HepG2 (cell line): ENCODE results near the gene PRPF38A. TPM values are rescaled to one million over a fixed set of nuclear protein-coding genes. Genes with fewer than 3 reads are reported as not detected.

Source experiments
- FOXJ3 ChIP-seq: sonication (generic); formaldehyde crosslinking; IDR thresholded peaks from 2 replicates; pipeline ENCODE4 v1.4.0; 2020; ENCODE audit warnings: missing genetic modification reagents, mild to moderate bottlenecking, borderline replicate concordance
- GATA4 ChIP-seq: sonication (generic); IDR thresholded peaks from 2 replicates; pipeline ENCODE4 v1.6.1; 2016; ENCODE audit warnings: antibody characterized with exemption, low read depth, borderline replicate concordance
- GMEB1 ChIP-seq: sonication (generic); formaldehyde crosslinking; IDR thresholded peaks from 2 replicates; pipeline ENCODE4 v1.5.1; 2020; ENCODE audit warnings: missing genetic modification reagents, mild to moderate bottlenecking, borderline replicate concordance
- HIVEP1 ChIP-seq: sonication (generic); formaldehyde crosslinking; IDR thresholded peaks from 2 replicates; pipeline ENCODE4 v1.4.0; 2020; ENCODE audit warnings: mild to moderate bottlenecking, missing genetic modification reagents
- KLF12 ChIP-seq: sonication (generic); formaldehyde crosslinking; IDR thresholded peaks from 2 replicates; pipeline ENCODE4 v1.4.0; 2020; ENCODE audit warnings: missing genetic modification reagents, borderline replicate concordance
- MBD4 ChIP-seq: IDR thresholded peaks from 2 replicates; pipeline ENCODE4 v1.6.1; 2012; ENCODE audit warnings: low read length, inconsistent platforms, borderline replicate concordance
- SAFB2 ChIP-seq: sonication (generic); formaldehyde crosslinking; IDR thresholded peaks from 2 replicates; pipeline ENCODE4 v1.5.1; 2020; ENCODE audit warnings: missing genetic modification reagents, low read depth, mild to moderate bottlenecking, borderline replicate concordance
- SIN3B ChIP-seq: fragments of 150-350 bp; IDR thresholded peaks from 2 replicates; pipeline ENCODE4 v1.6.1; 2014; ENCODE audit warnings: low read length
- SRSF1 ChIP-seq: fragments of 200-400 bp; formaldehyde crosslinking; optimal IDR thresholded peaks from 2 replicates; pipeline ENCODE3; 2017; ENCODE audit warnings: mild to moderate bottlenecking, low read depth, low read length, moderate library complexity
- SRY ChIP-seq: sonication (generic); formaldehyde crosslinking; IDR thresholded peaks from 2 replicates; pipeline ENCODE4 v1.8.0; 2022; ENCODE audit warnings: mild to moderate bottlenecking, missing genetic modification reagents
- TFAP4 ChIP-seq: sonication (generic); IDR thresholded peaks from 2 replicates; pipeline ENCODE4 v1.6.1; 2016; ENCODE audit warnings: low read depth, borderline replicate concordance
- U2AF2 ChIP-seq: fragments of 200-400 bp; formaldehyde crosslinking; IDR thresholded peaks from 2 replicates; pipeline ENCODE4 v1.6.1; 2017; ENCODE audit warnings: low read depth, mild to moderate bottlenecking, low read length
- WIZ ChIP-seq: sonication (generic); formaldehyde crosslinking; IDR thresholded peaks from 2 replicates; pipeline ENCODE4 v1.5.1; 2020; ENCODE audit warnings: mild to moderate bottlenecking, missing genetic modification reagents
- XBP1 ChIP-seq: sonication (generic); formaldehyde crosslinking; IDR thresholded peaks from 2 replicates; pipeline ENCODE4 v1.5.0; 2020; ENCODE audit warnings: missing genetic modification reagents
- ZBTB25 ChIP-seq: IDR thresholded peaks from 2 replicates; pipeline ENCODE4 v1.6.1; 2018; ENCODE audit warnings: missing genetic modification reagents
- ZFY ChIP-seq: sonication (generic); formaldehyde crosslinking; IDR thresholded peaks from 2 replicates; pipeline ENCODE4 v1.4.0; 2020; ENCODE audit warnings: missing genetic modification reagents
- ZGPAT ChIP-seq: IDR thresholded peaks from 2 replicates; pipeline ENCODE4 v1.6.1; 2016; ENCODE audit warnings: mild to moderate bottlenecking
- ZIK1 ChIP-seq: sonication (generic); formaldehyde crosslinking; IDR thresholded peaks from 2 replicates; pipeline ENCODE4 v1.5.0; 2020; ENCODE audit warnings: mild to moderate bottlenecking, low read depth, missing genetic modification reagents, borderline replicate concordance
- ZNF562 ChIP-seq: sonication (generic); formaldehyde crosslinking; IDR thresholded peaks from 2 replicates; pipeline ENCODE4 v1.8.0; 2022; ENCODE audit warnings: missing genetic modification reagents, borderline replicate concordance
- ZNF687 ChIP-seq: sonication (generic); formaldehyde crosslinking; IDR thresholded peaks from 2 replicates; pipeline ENCODE4 v1.5.1; 2020; ENCODE audit warnings: mild to moderate bottlenecking, missing genetic modification reagents, moderate library complexity
- polyA plus RNA-seq, 8 experiments: library from polyadenylated mRNA; depleted of rRNA in 3 of 8; stranded (reverse) in 7 of 8; unstranded in 1 of 8; fragments of >200 nt; fragmentation: Illumina TruSeq in 4 of 8; extraction: Trizol in 4 of 8; gene quantifications; 2 replicates each; pipeline versions ENCODE4 v1.2.1 to v1.2.3, GENCODE V29; 2011 to 2016; ENCODE audit warnings: low read depth in 4 of 8, missing spikeins in 1 of 8, mixed read lengths in 1 of 8; ENCODE audit not compliant: insufficient read depth in 1 of 8
- total RNA-seq, 5 experiments: library from RNA; depleted of rRNA; stranded (reverse); fragments of >200 nt; fragmentation: Illumina TruSeq; extraction: Trizol; gene quantifications; 2 replicates each; pipeline ENCODE4 v1.2.3, GENCODE V29; 2016; ENCODE audit warnings: low read depth in 1 of 5

The PRPF38A gene
- total and polyA plus RNA-seq, 2 of the 13 experiments (the other 11 are each of a cell fraction or from before 2014, with no cell fraction given): 18.3 to 45.5 TPM

GRCh38 chr1:52368383-52369172, 35.8 kb upstream of the PRPF38A start (continued):
- TF ChIP-seq SRSF1 (peak; percentile 23), ZNF687 (CRISPR knock-in tag) (peak; percentile 88), GMEB1 (peak; percentile 44; the same call in 1 of the 2 replicates), SRY (CRISPR knock-in tag) (no peak), HIVEP1 (CRISPR knock-in tag) (no peak), SAFB2 (CRISPR knock-in tag) (no peak), FOXJ3 (CRISPR knock-in tag) (no peak), U2AF2 (no peak), XBP1 (CRISPR knock-in tag) (no peak), KLF12 (CRISPR knock-in tag) (no peak), ZFY (peak; percentile 82), TFAP4 (peak; percentile 49; the same call in 1 of the 2 replicates), GATA4 (no peak), ZNF562 (CRISPR knock-in tag) (no peak), ZBTB25 (CRISPR knock-in tag) (peak; percentile 48; the same call in 1 of the 2 replicates), SIN3B (no peak), ZIK1 (CRISPR knock-in tag) (0 out of 2 replicates have a peak, but pooled peaks have one; percentile 33), ZGPAT (CRISPR knock-in tag) (peak; percentile 46; the same call in 1 of the 2 replicates), MBD4 (no peak), WIZ (no peak)
